ENCODE results near the gene ITM2C.
A peak's percentile ranks its signal among the peaks of the same experiment; 100 is the strongest.

ITM2C gene

GRCh38 chr2:230905448-230906421 lies 41.0 kb downstream of the ITM2C start:
- H4K8ac ChIP-seq (ENCODE audit: low read depth, low read length) = no peak overlapping the region
- no peaks in the 10 kb centered on the region for H3K79me2 ChIP-seq (ENCODE audit: control insufficient read depth, insufficient read depth, low read length, poor library complexity)
- H3K23ac ChIP-seq (ENCODE audit: low read length) = no peak overlapping the region
- H3K27ac ChIP-seq (ENCODE audit: low read depth, low read length) = no peak overlapping the region
- H3K4me2 ChIP-seq (ENCODE audit: low read length) = no peak overlapping the region
- no peak overlapping the region for H3K4me3 ChIP-seq (ENCODE audit: low read depth, low read length)
- H3K27me3 ChIP-seq (ENCODE audit: insufficient read depth, low read length) = no peaks in the 10 kb centered on the region
- H3K9ac ChIP-seq (ENCODE audit: low read length) = no peak overlapping the region
- peak in 1 of 2 donors; percentile 20 for DNase-seq
- H3K4ac ChIP-seq (ENCODE audit: low read depth, low read length) = no peak overlapping the region
- H2AFZ ChIP-seq (ENCODE audit: insufficient read depth, low read length, poor library complexity) = no peak overlapping the region
- no peaks in the 10 kb centered on the region for H3K79me1 ChIP-seq (ENCODE audit: low read length)
- peaks cover 8% of the 10 kb centered on the region for H3K9me3 ChIP-seq (ENCODE audit: insufficient read depth, low read depth, low read length)
- H3K36me3 ChIP-seq (ENCODE audit: control insufficient read depth in 1 of 2, insufficient read depth in 2 of 2, low read length in 2 of 2) = no peaks in the 10 kb centered on the region
- WGBS (ENCODE audit: extremely low coverage, insufficient coverage, insufficient read length) = no CpG with 5 or more reads among the region's 18 CpGs
- H3K4me1 ChIP-seq (ENCODE audit: control insufficient read depth in 1 of 2, insufficient read depth in 2 of 2, low read length in 2 of 2) = peaks cover 8 to 12% of the 10 kb centered on the region in 2 experiments
- H3K18ac ChIP-seq (ENCODE audit: low read length) = no peak overlapping the region
- no peak overlapping the region for H2BK12ac ChIP-seq (ENCODE audit: low read length)
- H3K14ac ChIP-seq (ENCODE audit: low read length) = no peak overlapping the region
- H2BK5ac ChIP-seq (ENCODE audit: low read depth, low read length, poor library complexity) = no peak overlapping the region
- no peak overlapping the region for H4K91ac ChIP-seq (ENCODE audit: low read depth, low read length)
- H2AK5ac ChIP-seq (ENCODE audit: low read length) = no peak overlapping the region
- H4K12ac ChIP-seq (ENCODE audit: low read depth, low read length) = no peak overlapping the region
- H2BK120ac ChIP-seq (ENCODE audit: insufficient read depth, low read length, poor library complexity) = no peak overlapping the region

GRCh38 chr2:230906471-230907230 lies 41.9 kb downstream of the ITM2C start:
- H2BK120ac ChIP-seq (ENCODE audit: insufficient read depth, low read length, poor library complexity) = no peak overlapping the region
- H3K4me1 ChIP-seq (ENCODE audit: control insufficient read depth in 1 of 2, insufficient read depth in 2 of 2, low read length in 2 of 2) = peaks cover 8 to 12% of the 10 kb centered on the region in 2 experiments
- no peak overlapping the region for H4K8ac ChIP-seq (ENCODE audit: low read depth, low read length)
- no CpG with 5 or more reads among the region's 15 CpGs for WGBS (ENCODE audit: extremely low coverage, insufficient coverage, insufficient read length)
- no peak overlapping the region for H2BK5ac ChIP-seq (ENCODE audit: low read depth, low read length, poor library complexity)
- no peaks in the 10 kb centered on the region for H3K36me3 ChIP-seq (ENCODE audit: control insufficient read depth in 1 of 2, insufficient read depth in 2 of 2, low read length in 2 of 2)
- no peaks in the 10 kb centered on the region for H3K27me3 ChIP-seq (ENCODE audit: insufficient read depth, low read length)
- H2AFZ ChIP-seq (ENCODE audit: insufficient read depth, low read length, poor library complexity) = no peak overlapping the region
- H3K4me2 ChIP-seq (ENCODE audit: low read length) = no peak overlapping the region
- H3K9me3 ChIP-seq (ENCODE audit: insufficient read depth, low read depth, low read length) = peaks cover 8% of the 10 kb centered on the region
- H3K18ac ChIP-seq (ENCODE audit: low read length) = no peak overlapping the region
- no peak overlapping the region for H4K91ac ChIP-seq (ENCODE audit: low read depth, low read length)
- H3K14ac ChIP-seq (ENCODE audit: low read length) = no peak overlapping the region
- DNase-seq = no peak
- no peak overlapping the region for H2AK5ac ChIP-seq (ENCODE audit: low read length)
- H3K9ac ChIP-seq (ENCODE audit: low read length) = no peak overlapping the region
- no peak overlapping the region for H4K12ac ChIP-seq (ENCODE audit: low read depth, low read length)
- H3K23ac ChIP-seq (ENCODE audit: low read length) = no peak overlapping the region
- no peaks in the 10 kb centered on the region for H3K79me1 ChIP-seq (ENCODE audit: low read length)
- H3K4me3 ChIP-seq (ENCODE audit: low read depth, low read length) = no peak overlapping the region
- H3K79me2 ChIP-seq (ENCODE audit: control insufficient read depth, insufficient read depth, low read length, poor library complexity) = no peaks in the 10 kb centered on the region
- no peak overlapping the region for H3K4ac ChIP-seq (ENCODE audit: low read depth, low read length)
- H3K27ac ChIP-seq (ENCODE audit: low read depth, low read length) = no peak overlapping the region
- no peak overlapping the region for H2BK12ac ChIP-seq (ENCODE audit: low read length)

DNA sequence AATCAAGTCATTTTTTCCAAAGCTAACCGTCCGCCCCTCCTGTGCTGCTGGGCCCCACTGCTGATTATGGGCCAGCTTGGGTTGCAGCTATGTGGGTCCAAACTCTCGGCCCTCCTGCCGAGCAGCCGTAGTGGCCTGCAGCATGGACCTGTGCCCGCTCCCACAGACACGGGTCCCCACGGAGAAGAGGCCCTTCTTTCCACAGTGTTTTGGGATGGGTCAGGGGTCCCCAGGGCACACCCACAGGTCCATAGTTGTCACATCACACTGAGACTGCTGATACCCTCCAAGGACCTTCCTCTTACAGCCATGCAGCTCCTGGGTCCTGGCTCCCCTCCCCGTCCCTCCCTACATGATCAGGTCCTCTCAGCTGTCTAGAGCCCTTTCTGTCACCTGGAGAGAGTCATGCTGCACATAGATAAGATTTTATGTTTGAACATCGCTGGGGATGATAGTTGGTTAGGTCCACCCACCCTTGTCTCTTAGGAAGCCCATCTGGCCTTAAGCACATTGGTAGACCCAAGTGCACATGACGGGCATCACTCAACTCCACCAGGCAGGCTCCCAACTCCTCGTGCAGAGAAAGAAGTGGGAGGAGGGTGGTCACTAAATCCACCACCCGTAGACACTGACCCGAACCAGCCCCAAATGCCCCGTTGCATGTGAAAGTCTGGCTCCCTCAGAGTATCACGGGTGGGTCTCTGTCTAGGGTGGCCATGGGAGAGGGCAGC lies 42.8 kb downstream of the ITM2C start:
- H3K79me1 ChIP-seq (ENCODE audit: low read length) = no peaks in the 10 kb centered on the region
- no CpG with 5 or more reads among the region's 16 CpGs for WGBS (ENCODE audit: extremely low coverage, insufficient coverage, insufficient read length)

DNA sequence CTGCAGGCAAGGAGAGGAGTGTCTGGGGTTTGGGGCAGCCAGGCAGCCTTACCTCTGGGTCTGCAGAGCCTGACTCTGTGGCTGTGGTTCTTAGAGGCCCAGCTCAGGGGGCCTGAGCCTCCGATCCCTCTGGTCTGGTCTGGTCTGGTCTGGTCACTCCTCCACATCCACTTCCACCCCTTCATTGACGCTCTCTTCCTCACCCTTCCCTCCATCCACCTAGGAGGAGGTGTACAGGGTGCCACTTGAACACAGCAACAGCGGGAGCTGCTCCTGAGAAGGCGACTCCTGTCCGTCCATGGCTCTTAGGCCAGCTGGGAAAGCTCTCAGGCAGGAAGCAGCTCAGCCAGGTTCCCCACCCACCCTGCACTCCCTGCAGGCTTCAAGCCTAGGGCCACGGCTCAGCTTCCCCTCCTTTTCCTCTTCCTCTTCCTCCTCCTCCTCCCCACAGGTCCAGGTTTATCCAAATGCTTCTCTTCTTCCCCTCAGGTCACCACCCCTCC lies 43.4 kb downstream of the ITM2C start:
- Histone ChIP-seq H3K4me3 (ENCODE audit: low read depth, low read length) (no peak overlapping the region), H3K27ac (ENCODE audit: low read depth, low read length) (no peak overlapping the region), H3K18ac (ENCODE audit: low read length) (no peak overlapping the region), H3K79me2 (ENCODE audit: control insufficient read depth, insufficient read depth, low read length, poor library complexity) (no peaks in the 10 kb centered on the region), H3K9ac (ENCODE audit: low read length) (no peak overlapping the region), H4K91ac (ENCODE audit: low read depth, low read length) (no peak overlapping the region), H3K9me3 (ENCODE audit: insufficient read depth, low read depth, low read length) (peaks cover 8% of the 10 kb centered on the region), H3K4me2 (ENCODE audit: low read length) (no peak overlapping the region), H2AK5ac (ENCODE audit: low read length) (no peak overlapping the region), H2AFZ (ENCODE audit: insufficient read depth, low read length, poor library complexity) (no peak overlapping the region), H2BK12ac (ENCODE audit: low read length) (no peak overlapping the region), H4K12ac (ENCODE audit: low read depth, low read length) (no peak overlapping the region), H3K27me3 (ENCODE audit: insufficient read depth, low read length) (no peaks in the 10 kb centered on the region), H2BK5ac (ENCODE audit: low read depth, low read length, poor library complexity) (no peak overlapping the region), H3K36me3 (ENCODE audit: control insufficient read depth in 1 of 2, insufficient read depth in 2 of 2, low read length in 2 of 2) (no peaks in the 10 kb centered on the region), H4K8ac (ENCODE audit: low read depth, low read length) (no peak overlapping the region), H3K79me1 (ENCODE audit: low read length) (no peaks in the 10 kb centered on the region), H3K23ac (ENCODE audit: low read length) (no peak overlapping the region), H3K4me1 (ENCODE audit: control insufficient read depth in 1 of 2, insufficient read depth in 2 of 2, low read length in 2 of 2) (peaks cover 8 to 12% of the 10 kb centered on the region in 2 experiments), H3K14ac (ENCODE audit: low read length) (no peak overlapping the region), H2BK120ac (ENCODE audit: insufficient read depth, low read length, poor library complexity) (no peak overlapping the region), H3K4ac (ENCODE audit: low read depth, low read length) (no peak overlapping the region)
- no CpG with 5 or more reads among the region's 6 CpGs for WGBS (ENCODE audit: extremely low coverage, insufficient coverage, insufficient read length)
- no peak for DNase-seq

More for the DNA sequence above, 42.8 kb downstream of the ITM2C start:
- H3K36me3 ChIP-seq (ENCODE audit: control insufficient read depth in 1 of 2, insufficient read depth in 2 of 2, low read length in 2 of 2) = no peaks in the 10 kb centered on the region
- no peak overlapping the region for H4K91ac ChIP-seq (ENCODE audit: low read depth, low read length)
- H2AFZ ChIP-seq (ENCODE audit: insufficient read depth, low read length, poor library complexity) = no peak overlapping the region
- H3K27me3 ChIP-seq (ENCODE audit: insufficient read depth, low read length) = no peaks in the 10 kb centered on the region
- H3K4ac ChIP-seq (ENCODE audit: low read depth, low read length) = no peak overlapping the region
- no peak overlapping the region for H4K8ac ChIP-seq (ENCODE audit: low read depth, low read length)
- no peaks in the 10 kb centered on the region for H3K79me2 ChIP-seq (ENCODE audit: control insufficient read depth, insufficient read depth, low read length, poor library complexity)
- no peak overlapping the region for H3K27ac ChIP-seq (ENCODE audit: low read depth, low read length)
- H2AK5ac ChIP-seq (ENCODE audit: low read length) = no peak overlapping the region
- H3K9ac ChIP-seq (ENCODE audit: low read length) = no peak overlapping the region
- no peak overlapping the region for H2BK120ac ChIP-seq (ENCODE audit: insufficient read depth, low read length, poor library complexity)
- no peak overlapping the region for H2BK5ac ChIP-seq (ENCODE audit: low read depth, low read length, poor library complexity)
- H3K4me3 ChIP-seq (ENCODE audit: low read depth, low read length) = no peak overlapping the region
- H3K4me2 ChIP-seq (ENCODE audit: low read length) = no peak overlapping the region
- H3K14ac ChIP-seq (ENCODE audit: low read length) = no peak overlapping the region
- no peak overlapping the region for H2BK12ac ChIP-seq (ENCODE audit: low read length)
- H3K9me3 ChIP-seq (ENCODE audit: insufficient read depth, low read depth, low read length) = peaks cover 8% of the 10 kb centered on the region
- H3K4me1 ChIP-seq (ENCODE audit: control insufficient read depth in 1 of 2, insufficient read depth in 2 of 2, low read length in 2 of 2) = peaks cover 8 to 12% of the 10 kb centered on the region in 2 experiments
- no peak for DNase-seq
- no peak overlapping the region for H3K23ac ChIP-seq (ENCODE audit: low read length)
- no peak overlapping the region for H4K12ac ChIP-seq (ENCODE audit: low read depth, low read length)
- H3K18ac ChIP-seq (ENCODE audit: low read length) = no peak overlapping the region

Measured in trophoblast cell (in vitro differentiated cells and primary cell).